Measurements from ENCODE around the gene HMX1. TPM values are rescaled to one million over a fixed set of nuclear protein-coding genes. Genes with fewer than 3 reads are reported as not detected.

The HMX1 gene
- total RNA-seq, result not detected in 2 replicates

DNA sequence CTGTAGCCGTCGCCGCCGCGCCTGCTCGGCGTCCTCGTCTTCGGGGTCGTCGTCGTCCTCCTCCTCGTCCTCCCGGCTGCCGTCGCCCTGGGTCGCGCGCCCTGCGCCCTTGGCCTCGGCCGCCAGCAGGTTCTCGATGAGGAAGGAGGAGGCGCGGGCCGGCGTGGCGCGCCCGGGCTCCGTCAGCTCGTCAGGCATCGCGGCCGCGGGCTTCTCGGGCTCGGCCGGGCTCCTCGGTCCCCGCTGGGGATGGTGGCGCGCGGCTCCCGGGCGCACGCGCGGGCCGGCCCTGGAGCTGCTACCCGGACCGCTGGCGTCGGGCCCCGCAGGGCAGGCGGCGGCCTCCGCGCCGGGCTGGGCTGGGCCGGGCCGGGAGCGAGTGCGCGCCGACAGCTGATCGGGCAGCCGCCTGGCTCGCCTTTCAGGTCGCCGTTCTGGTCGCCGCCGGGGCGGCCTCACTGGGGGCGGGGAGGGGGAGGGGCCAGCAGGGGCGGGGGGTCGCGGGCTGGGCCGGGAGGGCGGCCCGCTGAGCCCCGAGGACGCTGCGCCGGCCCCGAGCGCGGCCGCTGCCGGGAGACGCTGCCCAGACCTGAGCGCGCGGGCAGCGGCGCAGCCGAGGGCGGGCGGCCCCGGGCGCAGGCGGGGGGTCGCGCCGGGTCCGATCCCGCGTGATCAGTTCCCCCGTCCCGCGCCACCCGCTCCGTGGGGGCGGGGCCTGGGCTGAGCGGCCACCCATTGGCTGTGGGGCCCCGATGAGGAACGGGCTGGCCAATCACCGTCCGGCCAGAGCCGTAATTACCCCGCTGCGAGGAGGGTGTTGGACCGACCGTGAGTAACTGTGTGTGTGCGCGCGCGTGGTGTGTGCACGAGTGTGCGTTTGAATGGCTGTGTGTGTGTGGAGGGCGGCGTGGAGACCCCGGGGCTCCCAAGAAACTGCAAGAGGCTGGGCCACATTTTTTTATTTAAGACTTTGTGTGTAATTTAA lies at the start of gene HMX1:
TSS of gene HMX1 (minus strand) at position 423 of the 985 bp plus-strand sequence. CDS start at position 198, 225 bp downstream.

